ENCODE results near the gene CLIC4. TPM values are rescaled to one million over a fixed set of nuclear protein-coding genes. Genes with fewer than 3 reads are reported as not detected.
A peak's percentile ranks its signal among the peaks of the same experiment; 100 is the strongest.
"Not testable (repeated sequence)": the region's sequence is repeated elsewhere in the genome, so short reads cannot be mapped to it uniquely, and the experiment has no call there.

Gene CLIC4
- 207 TPM for polyA plus RNA-seq (2013, experiment 1 of 2)
- 227 TPM for polyA plus RNA-seq (2013, experiment 2 of 2)

DNA sequence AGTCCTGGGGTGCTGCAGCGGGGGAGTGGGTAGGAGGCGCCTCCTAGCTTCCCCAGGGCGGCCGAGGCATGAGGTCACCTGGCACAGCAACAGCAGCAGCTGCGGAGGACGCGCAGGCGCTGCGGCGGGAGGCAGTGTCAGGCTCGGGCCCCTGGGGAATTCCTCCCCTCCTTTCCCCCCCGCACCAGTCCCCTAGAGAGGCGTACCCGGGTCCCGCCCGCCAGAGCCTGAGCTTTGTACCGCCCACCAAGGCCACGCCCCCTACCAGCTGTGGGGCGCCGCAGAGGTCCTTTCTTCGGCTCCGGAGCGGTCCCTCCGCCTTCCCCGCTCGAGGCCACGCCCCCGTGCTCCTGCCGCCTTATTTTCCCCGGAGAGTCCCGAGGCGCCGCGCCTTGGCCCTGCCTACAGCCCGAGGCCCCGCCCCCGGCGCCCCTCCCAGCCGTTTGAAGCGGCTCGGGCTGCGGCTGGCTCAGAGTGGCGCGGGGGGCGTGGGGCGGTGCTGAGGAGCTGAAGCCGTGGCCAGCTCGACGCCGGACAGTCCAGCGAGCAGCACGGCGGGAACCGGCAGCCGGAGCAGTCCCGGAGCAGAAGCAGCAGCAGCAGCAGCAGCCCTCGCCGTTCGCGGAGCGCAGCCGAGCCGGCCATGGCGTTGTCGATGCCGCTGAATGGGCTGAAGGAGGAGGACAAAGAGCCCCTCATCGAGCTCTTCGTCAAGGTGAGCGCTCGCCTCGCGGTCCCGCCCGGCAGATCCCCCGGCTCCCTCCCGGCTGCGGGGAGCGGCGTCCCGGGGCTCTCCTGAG, at the start of gene CLIC4:
Gene CLIC4, plus strand, starts transcription at position 537 of the 800 bp plus-strand sequence. Its CDS starts 107 bp downstream, at position 644.
- Histone ChIP-seq H3K4me1 (ENCODE audit: control insufficient read depth, insufficient read depth, low read length, poor library complexity, severe bottlenecking) (peaks cover 33% of the 10 kb centered on the region), H3K9me3 (ENCODE audit: control insufficient read depth, low read length) (no peaks in the 10 kb centered on the region), H3K36me3 (ENCODE audit: control insufficient read depth, insufficient read depth, low read length) (peaks cover 28% of the 10 kb centered on the region), H3K27ac (ENCODE audit: low read depth, low read length, severe bottlenecking) (peak within 1 kb of the TSS; percentile 86), H3K4me3 (ENCODE audit: extremely low read depth, insufficient read depth, low read length, poor library complexity, severe bottlenecking) (peak within 1 kb of the TSS; percentile 90)
- WGBS, 2 experiments (ENCODE audit: insufficient coverage in 2 of 2), result 0 to 1% methylated on average over 63 to 76 of the region's 80 CpGs

- Histone ChIP-seq H3K4me1 (ENCODE audit: control insufficient read depth, insufficient read depth, low read length, poor library complexity, severe bottlenecking) (peaks cover 13% of the 10 kb centered on the region), H3K4me3 (ENCODE audit: extremely low read depth, insufficient read depth, low read length, poor library complexity, severe bottlenecking) (no peak overlapping the region), H3K27ac (ENCODE audit: low read depth, low read length, severe bottlenecking) (no peak overlapping the region), H3K9me3 (ENCODE audit: control insufficient read depth, low read length) (no peaks in the 10 kb centered on the region), H3K36me3 (ENCODE audit: control insufficient read depth, insufficient read depth, low read length) (no peaks in the 10 kb centered on the region)
- WGBS, 2 experiments (ENCODE audit: insufficient coverage in 2 of 2), result 91 to 94% methylated on average over 5 of the region's 5 CpGs
Observed at GRCh38 chr1:24696041-24696755, 49.0 kb upstream of the CLIC4 start.

GRCh38 chr1:24696756-24697330, 48.4 kb upstream of the CLIC4 start:
- Histone ChIP-seq H3K36me3 (ENCODE audit: control insufficient read depth, insufficient read depth, low read length) (no peaks in the 10 kb centered on the region), H3K4me1 (ENCODE audit: control insufficient read depth, insufficient read depth, low read length, poor library complexity, severe bottlenecking) (peaks cover 13% of the 10 kb centered on the region), H3K27ac (ENCODE audit: low read depth, low read length, severe bottlenecking) (no peak overlapping the region), H3K9me3 (ENCODE audit: control insufficient read depth, low read length) (no peaks in the 10 kb centered on the region), H3K4me3 (ENCODE audit: extremely low read depth, insufficient read depth, low read length, poor library complexity, severe bottlenecking) (no peak overlapping the region)
- 89 to 95% methylated on average over 8 to 12 of the region's 15 CpGs for WGBS, 2 experiments (ENCODE audit: insufficient coverage in 2 of 2)

DNA sequence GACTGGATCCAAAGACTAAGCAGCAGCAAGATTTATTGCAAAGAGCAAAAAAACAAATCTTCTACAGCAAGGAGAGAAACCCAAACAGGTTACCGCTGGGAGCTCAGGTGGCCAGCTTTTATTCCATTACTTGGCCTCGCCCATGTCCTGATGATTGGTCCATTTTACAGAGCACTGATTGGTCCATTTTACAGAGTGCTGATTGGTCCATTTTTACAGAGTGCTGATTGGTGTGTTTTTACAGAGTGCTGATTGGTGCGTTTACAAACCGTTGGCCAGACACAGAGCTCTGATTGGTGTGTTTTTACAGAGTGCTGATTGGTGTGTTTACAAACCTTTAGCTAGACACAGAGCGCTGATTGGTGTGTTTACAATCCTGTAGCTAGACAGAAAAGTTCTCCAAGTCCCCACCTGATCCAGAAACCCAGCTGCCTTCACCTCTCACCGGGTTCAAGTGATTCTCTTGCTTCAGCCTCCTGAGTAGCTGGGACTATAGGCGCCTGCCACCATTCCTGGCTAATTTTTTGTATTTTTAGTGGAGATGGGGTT, 47.7 kb upstream of the CLIC4 start:
- not testable (repeated sequence) for H3K36me3 ChIP-seq (ENCODE audit: control insufficient read depth, insufficient read depth, low read length); H3K9me3 ChIP-seq (ENCODE audit: control insufficient read depth, low read length); H3K27ac ChIP-seq (ENCODE audit: low read depth, low read length, severe bottlenecking); H3K4me3 ChIP-seq (ENCODE audit: extremely low read depth, insufficient read depth, low read length, poor library complexity, severe bottlenecking)
- WGBS, 2 experiments (ENCODE audit: insufficient coverage in 2 of 2), result 85 to 98% methylated on average over 6 of the region's 7 CpGs
- peaks cover 13% of the 10 kb centered on the region for H3K4me1 ChIP-seq (ENCODE audit: control insufficient read depth, insufficient read depth, low read length, poor library complexity, severe bottlenecking)

DNA sequence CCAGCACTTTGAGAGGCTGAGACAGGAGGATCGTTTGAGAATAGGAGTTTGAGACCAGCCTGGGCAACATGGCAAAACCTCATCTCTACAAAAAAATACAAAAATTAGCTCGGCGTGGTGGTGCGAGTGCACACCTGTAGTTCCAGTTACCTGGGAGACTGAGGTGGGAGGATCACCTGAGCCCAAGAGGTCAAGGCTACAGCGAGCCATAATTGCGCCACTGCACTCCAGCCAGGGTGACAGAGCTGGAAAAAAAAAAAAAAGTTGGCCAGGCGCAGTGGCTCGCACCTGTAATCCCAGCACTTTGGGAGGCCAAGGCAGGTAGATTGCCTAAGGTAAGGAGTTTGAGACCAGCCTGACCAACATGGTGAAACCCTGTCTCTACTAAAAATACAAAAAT, 46.9 kb upstream of the CLIC4 start:
- H3K27ac ChIP-seq (ENCODE audit: low read depth, low read length, severe bottlenecking); H3K4me3 ChIP-seq (ENCODE audit: extremely low read depth, insufficient read depth, low read length, poor library complexity, severe bottlenecking); H3K36me3 ChIP-seq (ENCODE audit: control insufficient read depth, insufficient read depth, low read length); H3K9me3 ChIP-seq (ENCODE audit: control insufficient read depth, low read length): not testable (repeated sequence)
- peaks cover 13% of the 10 kb centered on the region for H3K4me1 ChIP-seq (ENCODE audit: control insufficient read depth, insufficient read depth, low read length, poor library complexity, severe bottlenecking)
- 97% methylated on average over 5 to 6 of the region's 8 CpGs for WGBS, 2 experiments (ENCODE audit: insufficient coverage in 2 of 2)

DNA sequence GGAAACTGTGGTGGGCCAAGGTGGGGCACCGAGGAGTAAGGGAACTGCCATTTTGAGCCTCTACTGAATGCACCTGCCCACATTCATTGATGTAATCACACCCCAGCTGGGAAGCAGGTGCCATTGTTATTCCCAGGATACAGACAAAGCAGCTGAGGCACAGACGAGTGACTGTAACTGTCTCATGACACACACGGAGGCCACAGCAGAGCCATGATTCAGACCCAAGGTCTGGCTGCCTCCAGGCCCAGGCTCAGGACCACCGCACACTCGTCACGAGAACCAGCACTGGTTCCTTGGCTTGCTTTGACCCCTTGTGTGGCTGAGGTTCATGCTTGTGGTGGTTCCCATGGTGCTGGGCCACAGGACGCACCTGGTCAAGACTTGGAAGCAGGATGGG, 45.6 kb upstream of the CLIC4 start:
- H3K36me3 ChIP-seq (ENCODE audit: control insufficient read depth, insufficient read depth, low read length), result no peaks in the 10 kb centered on the region
- 78 to 86% methylated on average over 5 to 7 of the region's 7 CpGs for WGBS, 2 experiments (ENCODE audit: insufficient coverage in 2 of 2)
- no peak overlapping the region for H3K27ac ChIP-seq (ENCODE audit: low read depth, low read length, severe bottlenecking)
- no peaks in the 10 kb centered on the region for H3K9me3 ChIP-seq (ENCODE audit: control insufficient read depth, low read length)
- peaks cover 11% of the 10 kb centered on the region for H3K4me1 ChIP-seq (ENCODE audit: control insufficient read depth, insufficient read depth, low read length, poor library complexity, severe bottlenecking)
- no peak overlapping the region for H3K4me3 ChIP-seq (ENCODE audit: extremely low read depth, insufficient read depth, low read length, poor library complexity, severe bottlenecking)

DNA sequence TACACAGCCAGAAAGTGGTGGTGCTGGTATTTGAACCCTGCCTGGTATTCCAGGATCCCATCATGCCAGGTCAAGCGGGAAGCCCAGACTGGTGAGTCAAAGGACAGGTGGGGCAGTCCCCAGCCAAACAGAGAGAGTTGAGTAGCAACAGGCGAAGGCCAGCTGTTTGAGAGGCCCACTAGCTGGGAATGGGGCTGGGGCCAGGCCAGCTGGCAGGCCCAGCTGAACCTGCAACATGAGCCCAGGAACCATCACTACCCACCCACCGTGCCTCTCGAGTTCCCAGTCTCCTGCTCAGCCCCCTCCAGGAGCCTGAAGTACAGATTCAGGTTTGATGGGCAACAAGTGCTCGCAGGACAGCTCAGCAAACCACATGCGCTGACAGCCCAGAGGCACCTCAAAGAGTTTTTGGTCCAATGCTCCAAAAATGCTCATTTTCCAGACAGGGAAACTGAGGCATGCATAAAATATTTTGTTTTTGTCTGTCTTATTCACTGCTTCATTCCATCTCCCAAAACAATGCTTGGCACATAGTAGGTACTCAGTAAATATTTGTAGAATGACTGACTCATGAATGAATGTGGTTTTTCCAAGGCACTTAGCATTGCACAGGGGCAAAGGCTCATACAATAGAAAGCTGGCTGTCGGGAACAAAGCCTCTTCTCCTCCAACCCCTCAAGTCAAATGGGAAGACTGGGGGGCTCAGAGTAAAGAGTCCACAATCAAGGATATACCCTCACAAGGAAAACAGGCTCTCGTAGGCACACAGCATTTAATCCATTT, 42.5 kb upstream of the CLIC4 start:
- Histone ChIP-seq H3K4me3 (ENCODE audit: extremely low read depth, insufficient read depth, low read length, poor library complexity, severe bottlenecking) (no peak overlapping the region), H3K9me3 (ENCODE audit: control insufficient read depth, low read length) (no peaks in the 10 kb centered on the region), H3K27ac (ENCODE audit: low read depth, low read length, severe bottlenecking) (no peak overlapping the region), H3K4me1 (ENCODE audit: control insufficient read depth, insufficient read depth, low read length, poor library complexity, severe bottlenecking) (peaks cover 5% of the 10 kb centered on the region), H3K36me3 (ENCODE audit: control insufficient read depth, insufficient read depth, low read length) (no peaks in the 10 kb centered on the region)
- WGBS, 2 experiments (ENCODE audit: insufficient coverage in 2 of 2), result 87 to 97% methylated on average over 7 to 8 of the region's 8 CpGs

- WGBS, 2 experiments (ENCODE audit: insufficient coverage in 2 of 2), result 70 to 82% methylated on average over 5 to 6 of the region's 16 CpGs
- Histone ChIP-seq H3K9me3 (ENCODE audit: control insufficient read depth, low read length) (no peaks in the 10 kb centered on the region), H3K27ac (ENCODE audit: low read depth, low read length, severe bottlenecking) (peak overlapping the region; percentile 89), H3K4me1 (ENCODE audit: control insufficient read depth, insufficient read depth, low read length, poor library complexity, severe bottlenecking) (peaks cover 3% of the 10 kb centered on the region), H3K36me3 (ENCODE audit: control insufficient read depth, insufficient read depth, low read length) (no peaks in the 10 kb centered on the region), H3K4me3 (ENCODE audit: extremely low read depth, insufficient read depth, low read length, poor library complexity, severe bottlenecking) (no peak overlapping the region)
Observed at GRCh38 chr1:24704411-24705259, 40.6 kb upstream of the CLIC4 start.

- peaks cover 3% of the 10 kb centered on the region for H3K4me1 ChIP-seq (ENCODE audit: control insufficient read depth, insufficient read depth, low read length, poor library complexity, severe bottlenecking)
- H3K27ac ChIP-seq (ENCODE audit: low read depth, low read length, severe bottlenecking), result peak overlapping the region; percentile 89
- no peaks in the 10 kb centered on the region for H3K9me3 ChIP-seq (ENCODE audit: control insufficient read depth, low read length)
- WGBS, 2 experiments (ENCODE audit: insufficient coverage in 2 of 2), result 59 to 66% methylated on average over 10 to 15 of the region's 18 CpGs
- no peak overlapping the region for H3K4me3 ChIP-seq (ENCODE audit: extremely low read depth, insufficient read depth, low read length, poor library complexity, severe bottlenecking)
- no peaks in the 10 kb centered on the region for H3K36me3 ChIP-seq (ENCODE audit: control insufficient read depth, insufficient read depth, low read length)
Observed at GRCh38 chr1:24705260-24706073, 39.8 kb upstream of the CLIC4 start.

Data from mesodermal cell (in vitro differentiated cells).